ENCODE measurements around the gene CLECL1. TPM values are rescaled to one million over a fixed set of nuclear protein-coding genes. Genes with fewer than 3 reads are reported as not detected.
A peak's percentile ranks its signal among the peaks of the same experiment; 100 is the strongest.

Gene CLECL1
- total RNA-seq, 2 experiments from 2014 or later, result 0.44 to 1.7 TPM

GRCh38 chr12:9755567-9755966 lies 22.7 kb upstream of the CLECL1 start:
- ATAC-seq (ENCODE audit: poor library complexity), result no peak

GRCh38 chr12:9755035-9755434 lies 22.1 kb upstream of the CLECL1 start:
- CTCF ChIA-PET, result interaction anchor here (1.3 to 11.8 kb wide), 3 partner anchors 12 to 59 kb away, joined by 3 to 185 read pairs (median 6); no protein-coding TSS in a partner anchor
- POLR2A ChIA-PET, result interaction anchor here (0.7 to 10.6 kb wide), 7 partner anchors 12 to 113 kb away, joined by 3 to 253 read pairs (median 123); partner anchors contain the start of genes CLEC2B and CLEC2D
- peaks cover 50% of the 10 kb centered on the region for H3K36me3 ChIP-seq (ENCODE audit: insufficient read depth, low read length)
- peak overlapping the region; percentile 74 for H3K27ac Mint-ChIP-seq
- peak overlapping the region; percentile 75 for H3K4me3 Mint-ChIP-seq
- no peaks in the 10 kb centered on the region for H3K9me3 Mint-ChIP-seq
- H3K27me3 ChIP-seq (ENCODE audit: control insufficient read depth in 1 of 2, insufficient read depth in 2 of 2, low read length in 2 of 2), result no peaks in the 10 kb centered on the region
- no peaks in the 10 kb centered on the region for H3K9me3 ChIP-seq (ENCODE audit: control insufficient read depth in 1 of 2, insufficient read depth in 1 of 2, low read length in 2 of 2)
- DNase-seq (no peak), ATAC-seq (ENCODE audit: poor library complexity) (no peak)
- peaks cover 24% of the 10 kb centered on the region for H3K4me1 ChIP-seq (ENCODE audit: insufficient read depth, low read length)
- peaks cover 79% of the 10 kb centered on the region for H3K4me1 Mint-ChIP-seq (ENCODE audit: low read depth)
- peaks cover 85% of the 10 kb centered on the region for H3K36me3 Mint-ChIP-seq (ENCODE audit: low read depth)
- H3K27ac ChIP-seq (ENCODE audit: low read depth in 1 of 2, low read length in 2 of 2), result peak overlapping the region in 1 of 2 donors; percentile 2
- intact Hi-C loops (cut with DNase I, micrococcal nuclease), result loop anchor here in 1 of 2 experiments (5.0 kb wide), 1 partner anchor 108 kb away; no protein-coding TSS in a partner anchor
- no peaks in the 10 kb centered on the region for H3K27me3 Mint-ChIP-seq
- no peak for TF ChIP-seq CTCF (IDR thresholded peaks at IDR 0.05)
- H3K4me3 ChIP-seq (ENCODE audit: low read length), result no peak overlapping the region

More at GRCh38 chr12:9755567-9755966, 22.7 kb upstream of the CLECL1 start:
- peak overlapping the region; percentile 74 for H3K27ac Mint-ChIP-seq
- ChIA-PET POLR2A (interaction anchor here (0.8 to 10.6 kb wide), 8 partner anchors 13 to 112 kb away, joined by 3 to 253 read pairs (median 64); partner anchors contain the start of genes CLEC2B and CLEC2D), CTCF (interaction anchor here (1.3 to 11.8 kb wide), 3 partner anchors 13 to 58 kb away, joined by 3 to 185 read pairs (median 6); no protein-coding TSS in a partner anchor)
- Histone ChIP-seq H3K36me3 (ENCODE audit: insufficient read depth, low read length) (peaks cover 50% of the 10 kb centered on the region), H3K9me3 (ENCODE audit: control insufficient read depth in 1 of 2, insufficient read depth in 1 of 2, low read length in 2 of 2) (no peaks in the 10 kb centered on the region), H3K4me1 (ENCODE audit: insufficient read depth, low read length) (peaks cover 23% of the 10 kb centered on the region), H3K4me3 (ENCODE audit: low read length) (no peak overlapping the region), H3K27me3 (ENCODE audit: control insufficient read depth in 1 of 2, insufficient read depth in 2 of 2, low read length in 2 of 2) (no peaks in the 10 kb centered on the region), H3K27ac (ENCODE audit: low read depth in 1 of 2, low read length in 2 of 2) (no peak overlapping the region)
- peaks cover 90% of the 10 kb centered on the region for H3K36me3 Mint-ChIP-seq (ENCODE audit: low read depth)
- no peak for DNase-seq
- intact Hi-C loops (cut with DNase I, micrococcal nuclease), result loop anchor here in 1 of 2 experiments (5.0 kb wide), 1 partner anchor 108 kb away; no protein-coding TSS in a partner anchor
- peak overlapping the region; percentile 75 for H3K4me3 Mint-ChIP-seq
- H3K27me3 Mint-ChIP-seq, result no peaks in the 10 kb centered on the region
- TF ChIP-seq CTCF (IDR thresholded peaks at IDR 0.05), result no peak
- peaks cover 75% of the 10 kb centered on the region for H3K4me1 Mint-ChIP-seq (ENCODE audit: low read depth)
- no peaks in the 10 kb centered on the region for H3K9me3 Mint-ChIP-seq

GRCh38 chr12:9754099-9754927 lies 21.4 kb upstream of the CLECL1 start:
- H3K27ac ChIP-seq (ENCODE audit: low read depth in 1 of 2, low read length in 2 of 2), result peak overlapping the region in 1 of 2 donors; percentile 12
- DNase-seq, result no peak
- no peak for TF ChIP-seq CTCF (IDR thresholded peaks at IDR 0.05)

More at GRCh38 chr12:9754099-9754927, 21.4 kb upstream of the CLECL1 start:
- H3K36me3 ChIP-seq (ENCODE audit: insufficient read depth, low read length), result peaks cover 50% of the 10 kb centered on the region
- intact Hi-C loops (cut with DNase I, micrococcal nuclease), result loop anchor here (5.0 kb wide), 2 partner anchors 113 to 438 kb away; partner anchors contain the start of gene CLEC2B (in 1 of the 2)
- no peaks in the 10 kb centered on the region for H3K27me3 ChIP-seq (ENCODE audit: control insufficient read depth in 1 of 2, insufficient read depth in 2 of 2, low read length in 2 of 2)
- H3K4me3 Mint-ChIP-seq, result peak overlapping the region; percentile 75
- H3K4me3 ChIP-seq (ENCODE audit: low read length), result no peak overlapping the region
- H3K9me3 Mint-ChIP-seq, result no peaks in the 10 kb centered on the region
- CTCF ChIA-PET, result interaction anchor here (1.4 to 11.8 kb wide), 3 partner anchors 12 to 60 kb away, joined by 6 to 185 read pairs (median 6); no protein-coding TSS in a partner anchor
- H3K27me3 Mint-ChIP-seq, result no peaks in the 10 kb centered on the region
- peaks cover 78% of the 10 kb centered on the region for H3K36me3 Mint-ChIP-seq (ENCODE audit: low read depth)
- peak overlapping the region; percentile 74 for H3K27ac Mint-ChIP-seq
- peaks cover 24% of the 10 kb centered on the region for H3K4me1 ChIP-seq (ENCODE audit: insufficient read depth, low read length)
- ATAC-seq (ENCODE audit: poor library complexity), result no peak
- no peaks in the 10 kb centered on the region for H3K9me3 ChIP-seq (ENCODE audit: control insufficient read depth in 1 of 2, insufficient read depth in 1 of 2, low read length in 2 of 2)
- POLR2A ChIA-PET, result interaction anchor here (0.7 to 10.6 kb wide), 6 partner anchors 12 to 115 kb away, joined by 3 to 253 read pairs (median 64); partner anchors contain the start of genes CLEC2B and CLEC2D
- H3K4me1 Mint-ChIP-seq (ENCODE audit: low read depth), result peaks cover 79% of the 10 kb centered on the region

All from CD4-positive, alpha-beta T cell (primary cell).